Fibroblast of pulmonary artery (primary cell): Measurements from ENCODE around the gene ATRN.

ENCODE experiments used
- DNase-seq: peaks from one replicate; pipeline ENCODE4 v3.0.0-alpha.2; 2010; ENCODE audit warnings: low read depth
- H3K4me3 ChIP-seq: replicated peaks from 2 replicates; pipeline ENCODE4 v1.5.1; 2011; ENCODE audit warnings: low read depth, mild to moderate bottlenecking, control low read depth, low read length, moderate library complexity
- CTCF ChIP-seq: IDR thresholded peaks from 2 replicates; pipeline ENCODE4 v1.5.1; 2011; ENCODE audit warnings: mild to moderate bottlenecking, control low read depth, low read length, inconsistent platforms; ENCODE audit errors: missing control alignments

ATRN gene

DNA sequence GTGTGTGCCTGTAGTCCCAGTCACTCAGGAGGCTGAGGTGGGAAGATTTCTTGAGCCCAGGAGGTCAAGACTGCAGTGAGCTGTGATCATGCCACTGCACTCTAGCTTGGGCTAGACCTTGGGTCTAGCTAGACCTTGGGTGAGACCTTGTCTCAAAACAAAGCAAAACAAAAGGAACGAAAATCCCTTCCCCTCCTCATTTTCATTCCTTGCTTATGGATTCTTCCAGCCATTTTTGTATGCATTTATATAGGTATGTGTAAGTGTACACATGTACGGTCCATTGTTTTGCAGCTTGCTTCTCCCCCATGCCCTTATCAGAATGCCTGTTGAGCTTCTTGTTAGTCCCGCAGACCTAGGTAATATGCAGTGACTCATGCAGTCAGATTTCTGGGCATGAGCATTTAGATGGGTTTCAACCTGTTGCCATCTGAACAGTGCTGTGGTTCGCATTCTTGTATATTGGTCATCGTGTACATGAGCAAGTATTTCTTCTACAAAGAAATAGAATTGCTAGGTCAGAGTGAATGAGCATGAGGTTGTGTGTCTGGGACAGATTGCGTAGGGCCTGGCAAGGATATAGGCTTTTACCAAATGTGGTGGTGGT lies 73.2 kb downstream of the ATRN start:
- no peak for TF ChIP-seq CTCF
- peak; percentile 31 for DNase-seq
- H3K4me3 ChIP-seq = no peak overlapping the region

DNA sequence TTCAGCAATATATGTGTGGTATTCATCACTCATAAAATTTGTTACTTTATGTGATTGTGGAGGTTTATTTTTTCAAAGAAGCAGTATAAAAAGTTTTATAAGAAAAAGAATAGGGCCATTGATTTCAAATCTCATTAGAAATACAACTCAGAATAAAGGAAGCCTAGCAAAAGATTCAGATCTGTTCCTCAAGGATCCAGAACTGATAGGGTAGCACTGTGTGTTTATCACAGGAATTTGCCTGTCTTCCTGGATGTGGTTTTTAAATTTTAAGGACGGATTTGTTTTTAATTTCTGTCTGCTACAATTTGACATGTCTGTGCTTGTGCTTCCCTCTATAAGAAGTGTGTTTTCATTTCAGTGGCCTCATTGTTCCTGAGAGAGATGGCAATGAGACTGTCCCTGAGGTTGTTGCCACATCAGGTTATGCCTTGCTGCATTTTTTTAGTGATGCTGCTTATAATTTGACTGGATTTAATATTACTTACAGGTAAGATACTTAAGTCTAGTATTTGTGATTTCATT lies 74.6 kb downstream of the ATRN start:
- TF ChIP-seq CTCF = no peak
- H3K4me3 ChIP-seq = no peak overlapping the region
- DNase-seq = no peak

- no peak overlapping the region for H3K4me3 ChIP-seq
- TF ChIP-seq CTCF = no peak
- DNase-seq = no peak
Observed at GRCh38 chr20:3547906-3548305, 77.1 kb downstream of the ATRN start.

DNA sequence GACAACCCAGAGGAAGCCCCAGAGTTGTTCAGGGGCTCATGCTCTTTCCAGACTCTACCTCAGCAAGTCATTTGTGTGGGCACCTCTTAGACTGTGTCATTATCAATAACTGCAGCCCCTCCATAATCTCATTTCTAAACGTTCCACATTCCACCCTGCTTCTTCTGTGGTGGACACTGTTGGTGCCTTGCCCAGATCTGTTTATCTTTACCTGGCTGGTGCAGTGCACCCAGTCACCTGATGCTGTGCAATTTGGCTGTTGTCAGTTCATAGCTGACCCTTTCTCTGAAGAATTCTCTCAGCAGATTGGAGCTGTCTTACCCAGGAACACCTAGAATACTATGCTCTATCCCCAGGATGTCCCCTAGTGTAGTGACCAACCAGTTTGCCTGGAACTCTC lies 80.0 kb downstream of the ATRN start:
- TF ChIP-seq CTCF = no peak
- no peak overlapping the region for H3K4me3 ChIP-seq
- no peak for DNase-seq

GRCh38 chr20:3551681-3552434 lies 81.0 kb downstream of the ATRN start:
- TF ChIP-seq CTCF = no peak
- no peak overlapping the region for H3K4me3 ChIP-seq
- DNase-seq = no peak

GRCh38 chr20:3553663-3554062 lies 82.8 kb downstream of the ATRN start:
- DNase-seq = no peak
- no peak for TF ChIP-seq CTCF
- no peak overlapping the region for H3K4me3 ChIP-seq
